ENCODE measurements around the gene KRT2.

- TF ChIP-seq RCOR1 (IDR thresholded peaks at IDR 0.05; ENCODE audit: borderline replicate concordance in 1 of 2, low read depth in 2 of 2, low read length in 2 of 2): no peak
- TF ChIP-seq FOS (IDR thresholded peaks at IDR 0.05; ENCODE audit: extremely low read depth, insufficient read length): no peak
- TF ChIP-seq CCNT2 (IDR thresholded peaks at IDR 0.05; ENCODE audit: borderline replicate concordance, extremely low read depth, insufficient read length, low read depth, low read length): no peak
- TF ChIP-seq FOXK2 (conservative IDR thresholded peaks at IDR 0.05 in 1 of 2, IDR thresholded peaks at IDR 0.05 in 1 of 2; ENCODE audit: low read depth in 2 of 2): no peak
- TF ChIP-seq, protein P1, sequence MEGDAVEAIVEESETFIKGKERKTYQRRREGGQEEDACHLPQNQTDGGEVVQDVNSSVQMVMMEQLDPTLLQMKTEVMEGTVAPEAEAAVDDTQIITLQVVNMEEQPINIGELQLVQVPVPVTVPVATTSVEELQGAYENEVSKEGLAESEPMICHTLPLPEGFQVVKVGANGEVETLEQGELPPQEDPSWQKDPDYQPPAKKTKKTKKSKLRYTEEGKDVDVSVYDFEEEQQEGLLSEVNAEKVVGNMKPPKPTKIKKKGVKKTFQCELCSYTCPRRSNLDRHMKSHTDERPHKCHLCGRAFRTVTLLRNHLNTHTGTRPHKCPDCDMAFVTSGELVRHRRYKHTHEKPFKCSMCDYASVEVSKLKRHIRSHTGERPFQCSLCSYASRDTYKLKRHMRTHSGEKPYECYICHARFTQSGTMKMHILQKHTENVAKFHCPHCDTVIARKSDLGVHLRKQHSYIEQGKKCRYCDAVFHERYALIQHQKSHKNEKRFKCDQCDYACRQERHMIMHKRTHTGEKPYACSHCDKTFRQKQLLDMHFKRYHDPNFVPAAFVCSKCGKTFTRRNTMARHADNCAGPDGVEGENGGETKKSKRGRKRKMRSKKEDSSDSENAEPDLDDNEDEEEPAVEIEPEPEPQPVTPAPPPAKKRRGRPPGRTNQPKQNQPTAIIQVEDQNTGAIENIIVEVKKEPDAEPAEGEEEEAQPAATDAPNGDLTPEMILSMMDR (IDR thresholded peaks at IDR 0.05 in 2 of 3, conservative IDR thresholded peaks at IDR 0.05 in 1 of 3; ENCODE audit: insufficient read depth in 2 of 3, low read depth in 1 of 3, low read length in 3 of 3): no peak
- no peak for TF ChIP-seq TBP (optimal IDR thresholded peaks at IDR 0.05; ENCODE audit: low read depth, low read length)
- no peak for TF ChIP-seq EP300 (IDR thresholded peaks at IDR 0.05; ENCODE audit: low read length)
- no peak for TF ChIP-seq POLR2A (conservative IDR thresholded peaks at IDR 0.05)
- no peak for TF ChIP-seq GATA2 (CRISPR knock-in tag; IDR thresholded peaks at IDR 0.05)
- no peak for TF ChIP-seq CBFA2T3 (IDR thresholded peaks at IDR 0.05)
Measured at GRCh38 chr12:52630599-52631200, 21.3 kb downstream of the KRT2 start.

Data from K562 (cell line).